Endothelial cell of umbilical vein (primary cell): ENCODE measurements around the gene GLUL. TPM values are rescaled to one million over a fixed set of nuclear protein-coding genes. Genes with fewer than 3 reads are reported as not detected.

Experiments
- BruUV-seq: library from RNA; stranded (reverse); fragments of 400-500 nt; replicated peaks from 2 replicates; lab custom pipeline; 2021; lab: Mats Ljungman, UMichigan
- CTCF ChIA-PET: fragments of 300-600, 350-600 bp; sonication (Branson Sonifier 250); formaldehyde crosslinking; loops from one replicate; lab custom pipeline; 2021; ENCODE audit warnings: antibody characterized with exemption, inconsistent platforms; lab: Charles Lee
- POLR2A ChIA-PET: fragments of 300-600, 350-600 bp; sonication (Branson Sonifier 250); formaldehyde crosslinking; loops from one replicate; lab custom pipeline; 2021; ENCODE audit warnings: antibody characterized with exemption, inconsistent platforms; lab: Charles Lee
- DNase-seq: peaks from one replicate; pipeline ENCODE4 v3.0.0-alpha.2; 2011; ENCODE audit warnings: low read depth, low spot score
- FAIRE-seq: peaks from 2 replicates; lab custom pipeline; 2011; peaks lifted over from hg19 to GRCh38; lab: Jason Lieb, UNC
- H2AFZ ChIP-seq: 2 replicates; pipeline ENCODE4 v1.6.0; 2012; ENCODE audit warnings: low read depth, low read length, control low read depth, inconsistent platforms
- H3K27ac ChIP-seq: 2 replicates; pipeline ENCODE4 v1.5.1; 2011; ENCODE audit warnings: low read depth, mild to moderate bottlenecking, control low read depth, low read length, moderate library complexity; ENCODE audit not compliant: insufficient read depth
- H3K27me3 ChIP-seq, 2 experiments: 2 replicates each; pipeline versions ENCODE4 v1.6.0 to v1.6.1; 2011; ENCODE audit warnings: low read length in 2 of 2, mixed read lengths in 1 of 2; ENCODE audit not compliant: control insufficient read depth in 2 of 2, insufficient read depth in 2 of 2
- H3K36me3 ChIP-seq, 2 experiments: 2 replicates in 1 of 2; 3 replicates in 1 of 2; pipeline ENCODE4 v1.5.1; 2011; ENCODE audit warnings: low read length in 2 of 2, mild to moderate bottlenecking in 1 of 2, moderate library complexity in 1 of 2; ENCODE audit not compliant: control insufficient read depth in 2 of 2, insufficient read depth in 2 of 2; ENCODE audit errors: extremely low read depth in 1 of 2
- H3K4me1 ChIP-seq: 3 replicates; pipeline ENCODE4 v1.5.1; 2011; ENCODE audit warnings: mild to moderate bottlenecking, low read length; ENCODE audit not compliant: control insufficient read depth, insufficient read depth; ENCODE audit errors: extremely low read depth
- H3K4me2 ChIP-seq: 2 replicates; pipeline ENCODE4 v1.6.1; 2011; ENCODE audit warnings: low read length, control low read depth, mixed read lengths; ENCODE audit not compliant: insufficient read depth
- H3K4me3 ChIP-seq, 3 experiments: fragments of 200-600 bp in 1 of 3; sonication (generic), shearing (Covaris generic) in 1 of 3; replicated peaks in 1 of 3; 2 replicates each; pipeline ENCODE4 v1.5.1; 2011 to 2016; ENCODE audit warnings: control low read depth in 3 of 3, low read length in 3 of 3, mild to moderate bottlenecking in 2 of 3, inconsistent platforms in 1 of 3, low read depth in 1 of 3, moderate library complexity in 1 of 3; ENCODE audit not compliant: insufficient read depth in 1 of 3
- H3K79me2 ChIP-seq: 2 replicates; pipeline ENCODE4 v1.6.0; 2012; ENCODE audit warnings: low read length, inconsistent platforms; ENCODE audit not compliant: control insufficient read depth, insufficient read depth
- H3K9ac ChIP-seq: replicated peaks from 2 replicates; pipeline ENCODE3; 2011; ENCODE audit warnings: low read length, control low read depth; ENCODE audit not compliant: insufficient read depth; ENCODE audit errors: extremely low read depth
- H3K9me1 ChIP-seq: replicated peaks from 3 replicates; pipeline ENCODE4 v1.6.0; 2011; ENCODE audit warnings: mild to moderate bottlenecking, low read length; ENCODE audit not compliant: control insufficient read depth, insufficient read depth; ENCODE audit errors: extremely low read depth
- H3K9me3 ChIP-seq: replicated peaks from 2 replicates; pipeline ENCODE4 v1.5.1; 2012; ENCODE audit warnings: low read length, inconsistent platforms; ENCODE audit not compliant: control insufficient read depth, insufficient read depth
- H4K20me1 ChIP-seq: replicated peaks from 2 replicates; pipeline ENCODE3; 2011; ENCODE audit warnings: mild to moderate bottlenecking, low read length; ENCODE audit not compliant: control insufficient read depth, insufficient read depth; ENCODE audit errors: extremely low read depth
- CTCF ChIP-seq, 2 donors: IDR thresholded peaks; 1 replicate in 1 of 2; 2 replicates in 1 of 2; pipeline ENCODE4 v1.5.1; 2011; ENCODE audit warnings: low read length in 2 of 2, mild to moderate bottlenecking in 2 of 2, moderate library complexity in 2 of 2, control low read depth in 1 of 2, inconsistent platforms in 1 of 2, low read depth in 1 of 2; ENCODE audit not compliant: insufficient read depth in 1 of 2; ENCODE audit errors: extremely low read depth in 1 of 2
- EZH2 ChIP-seq: IDR thresholded peaks from 2 replicates; pipeline ENCODE4 v1.6.1; 2012; ENCODE audit warnings: borderline replicate concordance, low read depth, mild to moderate bottlenecking, moderate library complexity, low read length, inconsistent platforms; ENCODE audit not compliant: severe bottlenecking
- FOS ChIP-seq: IDR thresholded peaks from 2 replicates; pipeline ENCODE4 v1.6.1; 2011; ENCODE audit warnings: mild to moderate bottlenecking, low read length, moderate library complexity, borderline replicate concordance; ENCODE audit not compliant: insufficient read depth
- GATA2 ChIP-seq: IDR thresholded peaks from 2 replicates; pipeline ENCODE4 v1.7.0; 2011; ENCODE audit warnings: low read depth, mild to moderate bottlenecking, moderate library complexity, mixed read lengths, low read length; ENCODE audit not compliant: insufficient read length, insufficient read depth
- JUN ChIP-seq: IDR thresholded peaks from 2 replicates; pipeline ENCODE4 v1.6.1; 2011; ENCODE audit warnings: borderline replicate concordance, low read depth; ENCODE audit not compliant: insufficient read length, insufficient read depth
- MYC ChIP-seq: IDR thresholded peaks from one replicate; pipeline ENCODE4 v1.6.1; 2011; ENCODE audit warnings: mild to moderate bottlenecking, low read depth, low read length
- POLR2A ChIP-seq: IDR thresholded peaks from 2 replicates; pipeline ENCODE4 v1.6.1; 2012; ENCODE audit warnings: low read depth, mild to moderate bottlenecking, control low read depth, low read length
- POLR2AphosphoS5 ChIP-seq: IDR thresholded peaks from 2 replicates; pipeline ENCODE4 v1.6.1; 2012; ENCODE audit warnings: low read depth, mild to moderate bottlenecking, control low read depth, low read length, moderate library complexity; ENCODE audit not compliant: insufficient read depth
- dilution Hi-C: fragments of 300-500 bp; cut with MboI; formaldehyde crosslinking; loops from one replicate; pipeline ENCODE4 v1.15.0; 2019; ENCODE audit warnings: low sequenced_read_pairs; ENCODE audit not compliant: extremely low pct_ligation_motif_present
- intact Hi-C: fragments of 100-400 bp; cut with micrococcal nuclease; formaldehyde crosslinking; loops from one replicate; pipeline ENCODE4 v1.10.0; 2022
- polyA plus RNA-seq, 4 experiments: library from polyadenylated mRNA; depleted of rRNA in 3 of 4; stranded (reverse) in 3 of 4; unstranded in 1 of 4; fragments of >200 nt; gene quantifications; 2 replicates each; pipeline versions ENCODE4 v1.2.1 to v1.2.3, GENCODE V29; 2011 to 2012; ENCODE audit warnings: missing spikeins in 1 of 4
- total RNA-seq: library from RNA; stranded (reverse); gene quantifications from 2 replicates; pipeline ENCODE4 v1.2.3, GENCODE V29; 2021
- TF ChIP-seq, protein P1 (sequence below): IDR thresholded peaks from 2 replicates; pipeline ENCODE4 v1.6.1; 2011; ENCODE audit not compliant: insufficient read depth, insufficient read length

The GLUL gene
- total and polyA plus RNA-seq, 2 donors (not counting 3 experiments of a cell fraction or from before 2014, with no cell fraction given) = 172 to 187 TPM

GRCh38 chr1:182391028-182391361, 595 bp downstream of the GLUL start:
- Histone ChIP-seq H3K4me1 (peaks cover 4% of the 10 kb centered on the region), H3K4me3 (peak overlapping the region; percentile 70 to 90 (median 76)), H3K4me2 (peak overlapping the region; percentile 9), H3K27ac (peak overlapping the region; percentile 50), H2AFZ (peak overlapping the region; percentile 34), H3K9me3 (no peaks in the 10 kb centered on the region), H4K20me1 (peaks cover 5% of the 10 kb centered on the region), H3K27me3 (no peaks in the 10 kb centered on the region), H3K9ac (peak overlapping the region; percentile 64), H3K79me2 (peaks cover 42% of the 10 kb centered on the region), H3K36me3 (peaks cover 18 to 21% of the 10 kb centered on the region in 2 experiments), H3K9me1 (no peaks in the 10 kb centered on the region)
- dilution Hi-C loops = no loop called here
- TF ChIP-seq CTCF (IDR thresholded peaks at IDR 0.05; ENCODE audit: extremely low read depth in 1 of 2, insufficient read depth in 1 of 2, low read depth in 1 of 2, low read length in 2 of 2) = no peak
- no peak for TF ChIP-seq POLR2A
- TF ChIP-seq POLR2AphosphoS5 = no peak
- no peak for TF ChIP-seq GATA2
- ChIA-PET POLR2A (no interaction called here), CTCF (interaction anchor here (3.5 kb wide), 1 partner anchor 247 kb away, joined by 40 read pairs; no protein-coding TSS in a partner anchor)
- no peak for DNase-seq
- intact Hi-C loops = loop anchor here (1.0 to 5.0 kb wide), 5 partner anchors 211 to 1300 kb away; partner anchors contain the start of genes NPL and RGS16
- FAIRE-seq = no peak
- no TSS peak for BruUV-seq

GRCh38 chr1:182389619-182390047, 2.0 kb downstream of the GLUL start:
- no peaks in the 10 kb centered on the region for H3K9me3 ChIP-seq
- no peaks in the 10 kb centered on the region for H3K27me3 ChIP-seq
- H3K4me1 ChIP-seq = peaks cover 4% of the 10 kb centered on the region
- no peak overlapping the region for H3K27ac ChIP-seq
- peaks cover 5% of the 10 kb centered on the region for H4K20me1 ChIP-seq
- peak; percentile 50 for FAIRE-seq
- H3K79me2 ChIP-seq = peaks cover 42% of the 10 kb centered on the region
- ChIA-PET CTCF (interaction anchor here (3.5 kb wide), 1 partner anchor 246 kb away, joined by 40 read pairs; no protein-coding TSS in a partner anchor), POLR2A (interaction anchor here (0.5 kb wide), 1 partner anchor 1368 kb away, joined by 4 read pairs; no protein-coding TSS in a partner anchor)
- no peaks in the 10 kb centered on the region for H3K9me1 ChIP-seq
- DNase-seq = peak; percentile 31
- no peak for TF ChIP-seq GATA2
- no peak for TF ChIP-seq EZH2
- TF ChIP-seq JUN = no peak
- no peak for TF ChIP-seq POLR2A
- TF ChIP-seq, protein P1, sequence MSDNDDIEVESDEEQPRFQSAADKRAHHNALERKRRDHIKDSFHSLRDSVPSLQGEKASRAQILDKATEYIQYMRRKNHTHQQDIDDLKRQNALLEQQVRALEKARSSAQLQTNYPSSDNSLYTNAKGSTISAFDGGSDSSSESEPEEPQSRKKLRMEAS = no peak
- TF ChIP-seq MYC = no peak
- no peak for TF ChIP-seq POLR2AphosphoS5
- no peak for TF ChIP-seq CTCF (IDR thresholded peaks at IDR 0.05; ENCODE audit: extremely low read depth in 1 of 2, insufficient read depth in 1 of 2, low read depth in 1 of 2, low read length in 2 of 2)
- TF ChIP-seq FOS = no peak
- peaks cover 27 to 30% of the 10 kb centered on the region in 2 experiments for H3K36me3 ChIP-seq
- intact Hi-C loops = loop anchor here (2.0 to 5.0 kb wide), 4 partner anchors 213 to 1299 kb away; partner anchors contain the start of genes NPL and RGS16
- H3K4me3 ChIP-seq = peak overlapping the region; percentile 66 to 90 (median 70)
- peak overlapping the region; percentile 54 for H3K4me2 ChIP-seq
- dilution Hi-C loops = no loop called here
- H3K9ac ChIP-seq = peak overlapping the region; percentile 64
- no peak overlapping the region for H2AFZ ChIP-seq
- BruUV-seq = no TSS peak
